ENCODE measurements around the gene NOPCHAP1.

NOPCHAP1 gene

DNA sequence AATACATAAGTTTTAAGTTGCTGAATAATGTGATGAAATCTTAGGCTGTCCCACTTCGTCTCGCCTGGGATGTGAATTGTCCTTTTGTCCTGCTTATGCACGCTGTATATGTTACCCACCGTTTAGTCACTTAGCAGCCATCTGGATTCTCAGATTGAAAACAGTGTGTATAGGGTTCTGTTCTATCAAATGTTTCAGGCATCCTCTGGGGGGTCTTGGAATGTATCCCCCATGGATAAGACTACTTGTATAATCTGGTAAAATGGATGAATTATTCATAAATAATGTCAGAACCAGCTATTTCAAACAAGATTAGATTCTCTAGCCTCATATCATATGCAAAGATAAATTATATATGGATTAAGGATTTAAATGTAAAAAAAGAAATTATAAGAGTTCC is 29.4 kb downstream of the NOPCHAP1 start:
- no peaks in the 10 kb centered on the region for H3K27me3 ChIP-seq (ENCODE audit: control insufficient read depth, insufficient read depth, low read length, poor library complexity, severe bottlenecking)
- no peaks in the 10 kb centered on the region for H3K9me3 ChIP-seq (ENCODE audit: control insufficient read depth, low read length)
- 97% methylated on average over 4 of the region's 4 CpGs for WGBS, 2 experiments
- H3K36me3 ChIP-seq (ENCODE audit: control insufficient read depth, insufficient read depth, low read length), result no peaks in the 10 kb centered on the region
- H3K27ac ChIP-seq (ENCODE audit: insufficient read depth, low read depth, low read length, poor library complexity, severe bottlenecking), result no peak overlapping the region
- no peak overlapping the region for H3K4me3 ChIP-seq (ENCODE audit: insufficient read depth, low read depth, low read length)
- H3K4me1 ChIP-seq (ENCODE audit: control insufficient read depth, insufficient read depth, low read length), result peaks cover 8% of the 10 kb centered on the region

DNA sequence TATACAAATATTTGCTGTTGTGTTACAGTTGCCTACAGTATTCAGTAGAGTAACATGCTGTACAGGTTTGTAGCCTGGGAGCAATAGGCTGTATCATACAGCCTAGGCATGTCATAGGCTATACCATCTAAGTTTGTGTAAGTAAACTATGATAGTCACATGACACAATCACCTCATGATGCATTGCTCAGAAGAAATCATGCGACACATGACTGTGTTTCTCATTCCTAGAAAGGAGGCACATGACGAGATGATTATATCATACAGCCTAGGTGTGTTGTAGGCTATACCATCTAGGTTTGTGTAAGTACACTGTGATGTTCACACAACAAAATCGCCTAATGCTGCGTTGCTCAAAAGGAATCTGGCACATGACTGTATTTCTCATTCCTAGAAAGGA is 31.9 kb downstream of the NOPCHAP1 start:
- Histone ChIP-seq H3K4me1 (ENCODE audit: control insufficient read depth, insufficient read depth, low read length) (peaks cover 8% of the 10 kb centered on the region), H3K9me3 (ENCODE audit: control insufficient read depth, low read length) (no peaks in the 10 kb centered on the region), H3K27ac (ENCODE audit: insufficient read depth, low read depth, low read length, poor library complexity, severe bottlenecking) (no peak overlapping the region), H3K4me3 (ENCODE audit: insufficient read depth, low read depth, low read length) (no peak overlapping the region), H3K36me3 (ENCODE audit: control insufficient read depth, insufficient read depth, low read length) (no peaks in the 10 kb centered on the region), H3K27me3 (ENCODE audit: control insufficient read depth, insufficient read depth, low read length, poor library complexity, severe bottlenecking) (no peaks in the 10 kb centered on the region)
- 96 to 97% methylated on average over 4 of the region's 4 CpGs for WGBS, 2 experiments

DNA sequence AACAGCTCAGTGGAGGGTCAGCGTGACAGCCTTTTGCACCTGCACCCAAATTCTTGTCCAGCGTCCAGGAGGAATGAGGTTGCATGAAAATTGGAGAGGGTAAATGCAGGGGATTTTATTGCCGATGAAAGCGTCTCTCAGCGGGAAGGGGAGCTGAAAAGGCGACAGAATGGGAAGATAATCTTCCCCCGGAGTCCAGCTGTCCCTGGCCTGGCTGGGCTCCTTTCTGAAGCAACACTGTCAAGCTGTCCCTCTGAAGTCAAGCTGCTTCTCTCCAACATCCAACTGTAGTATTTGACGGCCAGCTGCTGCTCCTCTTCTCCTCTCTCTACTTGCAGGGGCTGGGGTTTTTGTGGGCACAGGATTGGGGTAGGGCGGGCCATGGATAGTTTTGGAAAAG is 32.7 kb downstream of the NOPCHAP1 start:
- H3K36me3 ChIP-seq (ENCODE audit: control insufficient read depth, insufficient read depth, low read length), result no peaks in the 10 kb centered on the region

DNA sequence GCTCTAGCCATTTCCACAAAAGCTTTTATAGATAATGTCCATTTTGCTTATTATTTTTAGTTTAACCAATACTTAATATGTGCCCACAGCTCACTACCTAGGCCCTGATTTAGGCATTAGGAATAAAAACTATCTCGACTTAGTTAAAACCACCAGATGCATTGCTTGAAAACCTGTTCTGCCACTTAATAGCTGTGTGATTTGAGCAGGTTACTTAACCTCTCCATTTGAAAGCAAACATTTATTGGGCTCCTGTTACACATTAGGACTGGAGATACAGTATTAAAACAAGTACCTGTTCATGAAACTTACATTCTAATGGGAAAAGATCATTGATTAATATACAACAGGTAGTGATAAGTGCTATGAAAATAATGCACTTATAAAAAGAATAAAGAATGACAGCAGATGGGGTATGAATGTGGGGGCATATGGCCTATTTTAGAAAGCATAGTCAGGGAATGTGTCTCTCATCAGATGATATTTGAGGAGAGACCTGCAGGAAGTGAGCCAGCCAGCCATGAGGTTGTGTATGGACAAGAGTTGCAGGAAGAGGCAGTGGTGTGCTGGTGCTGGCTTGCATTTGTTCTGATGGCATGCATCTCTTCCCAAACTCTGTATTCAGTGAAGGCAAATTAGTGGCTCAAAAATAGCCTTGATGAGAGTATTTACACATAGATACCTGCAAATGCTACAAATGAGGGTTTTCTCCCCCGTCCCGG is 34.3 kb downstream of the NOPCHAP1 start:
- no peak overlapping the region for H3K4me3 ChIP-seq (ENCODE audit: insufficient read depth, low read depth, low read length)
- peaks cover 13% of the 10 kb centered on the region for H3K4me1 ChIP-seq (ENCODE audit: control insufficient read depth, insufficient read depth, low read length)
- 87 to 94% methylated on average over 3 of the region's 3 CpGs for WGBS, 2 experiments
- no peak overlapping the region for H3K27ac ChIP-seq (ENCODE audit: insufficient read depth, low read depth, low read length, poor library complexity, severe bottlenecking)
- H3K27me3 ChIP-seq (ENCODE audit: control insufficient read depth, insufficient read depth, low read length, poor library complexity, severe bottlenecking), result no peaks in the 10 kb centered on the region
- H3K9me3 ChIP-seq (ENCODE audit: control insufficient read depth, low read length), result no peaks in the 10 kb centered on the region
- H3K36me3 ChIP-seq (ENCODE audit: control insufficient read depth, insufficient read depth, low read length), result no peaks in the 10 kb centered on the region

More for the DNA sequence above, 32.7 kb downstream of the NOPCHAP1 start:
- Histone ChIP-seq H3K4me3 (ENCODE audit: insufficient read depth, low read depth, low read length) (no peak overlapping the region), H3K27me3 (ENCODE audit: control insufficient read depth, insufficient read depth, low read length, poor library complexity, severe bottlenecking) (no peaks in the 10 kb centered on the region), H3K27ac (ENCODE audit: insufficient read depth, low read depth, low read length, poor library complexity, severe bottlenecking) (peak overlapping the region; percentile 26), H3K4me1 (ENCODE audit: control insufficient read depth, insufficient read depth, low read length) (peaks cover 8% of the 10 kb centered on the region), H3K9me3 (ENCODE audit: control insufficient read depth, low read length) (no peaks in the 10 kb centered on the region)
- WGBS, 2 experiments, result 47 to 50% methylated on average over 9 of the region's 9 CpGs

DNA sequence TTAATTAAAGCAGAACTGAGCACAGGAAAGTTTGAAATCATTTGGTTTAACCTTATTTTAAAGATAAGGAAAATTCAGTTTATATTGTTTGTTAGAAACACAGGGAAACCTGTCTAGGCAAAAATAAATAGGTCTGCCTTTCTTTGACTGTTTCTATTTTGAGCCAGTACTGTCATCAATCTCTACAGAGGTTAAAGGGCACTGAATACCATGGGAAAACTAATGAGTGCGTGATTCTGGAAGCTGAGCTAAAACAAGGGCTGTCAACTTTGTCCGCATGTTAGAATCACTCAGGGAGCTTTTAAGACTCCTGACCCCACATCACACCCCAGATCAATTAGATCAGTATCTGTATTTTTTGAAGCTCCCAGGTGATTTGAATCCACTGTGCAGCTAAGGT is 38.8 kb downstream of the NOPCHAP1 start:
- Histone ChIP-seq H3K27ac (ENCODE audit: insufficient read depth, low read depth, low read length, poor library complexity, severe bottlenecking) (peak overlapping the region; percentile 45), H3K9me3 (ENCODE audit: control insufficient read depth, low read length) (no peaks in the 10 kb centered on the region), H3K36me3 (ENCODE audit: control insufficient read depth, insufficient read depth, low read length) (no peaks in the 10 kb centered on the region), H3K27me3 (ENCODE audit: control insufficient read depth, insufficient read depth, low read length, poor library complexity, severe bottlenecking) (no peaks in the 10 kb centered on the region), H3K4me3 (ENCODE audit: insufficient read depth, low read depth, low read length) (no peak overlapping the region), H3K4me1 (ENCODE audit: control insufficient read depth, insufficient read depth, low read length) (peaks cover 6% of the 10 kb centered on the region)
- WGBS, 2 experiments, result 89% methylated on average over 2 of the region's 2 CpGs

DNA sequence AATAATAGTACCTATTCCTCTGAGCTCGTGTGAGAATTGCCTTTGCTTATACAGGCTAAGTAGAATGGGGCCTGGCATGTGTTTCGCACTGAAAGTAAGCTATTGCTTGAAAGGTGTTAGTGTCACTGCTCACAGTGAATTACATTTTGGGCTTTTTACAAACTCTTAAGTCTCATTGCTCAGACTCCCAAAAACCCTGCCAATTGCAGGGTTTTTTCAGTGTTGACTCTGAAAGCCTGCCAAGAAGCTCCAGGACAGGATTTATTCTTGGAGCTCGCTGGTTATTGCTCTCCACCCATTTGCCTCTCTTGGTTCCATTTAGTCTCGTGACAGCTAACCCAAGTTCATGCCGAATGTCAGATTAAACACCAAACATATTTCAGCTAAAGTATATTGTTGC is 39.8 kb downstream of the NOPCHAP1 start:
- Histone ChIP-seq H3K36me3 (ENCODE audit: control insufficient read depth, insufficient read depth, low read length) (no peaks in the 10 kb centered on the region), H3K4me1 (ENCODE audit: control insufficient read depth, insufficient read depth, low read length) (peaks cover 6% of the 10 kb centered on the region), H3K27ac (ENCODE audit: insufficient read depth, low read depth, low read length, poor library complexity, severe bottlenecking) (no peak overlapping the region), H3K27me3 (ENCODE audit: control insufficient read depth, insufficient read depth, low read length, poor library complexity, severe bottlenecking) (no peaks in the 10 kb centered on the region), H3K9me3 (ENCODE audit: control insufficient read depth, low read length) (no peaks in the 10 kb centered on the region), H3K4me3 (ENCODE audit: insufficient read depth, low read depth, low read length) (no peak overlapping the region)
- 89 to 96% methylated on average over 4 to 5 of the region's 5 CpGs for WGBS, 2 experiments

DNA sequence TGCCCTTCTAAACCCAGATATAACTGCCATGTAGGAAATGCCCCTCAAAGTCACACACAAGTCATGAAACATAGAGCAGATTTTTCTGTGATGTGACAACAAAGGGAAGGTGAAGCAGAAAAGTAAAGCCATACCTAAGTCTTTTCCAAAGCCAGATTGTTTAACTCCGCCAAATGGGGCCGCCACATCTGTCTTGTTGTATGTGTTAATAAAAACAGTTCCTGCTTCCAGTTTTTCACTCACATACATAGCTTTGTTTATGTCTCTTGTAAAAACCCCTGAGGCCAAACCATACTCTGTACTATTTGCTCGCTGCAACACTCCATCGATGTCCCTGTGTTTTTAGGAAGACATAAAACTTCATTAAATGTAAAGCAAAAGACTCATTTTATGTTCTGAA is 40.3 kb downstream of the NOPCHAP1 start:
- Histone ChIP-seq H3K9me3 (ENCODE audit: control insufficient read depth, low read length) (no peaks in the 10 kb centered on the region), H3K27me3 (ENCODE audit: control insufficient read depth, insufficient read depth, low read length, poor library complexity, severe bottlenecking) (no peaks in the 10 kb centered on the region), H3K4me1 (ENCODE audit: control insufficient read depth, insufficient read depth, low read length) (peaks cover 6% of the 10 kb centered on the region), H3K27ac (ENCODE audit: insufficient read depth, low read depth, low read length, poor library complexity, severe bottlenecking) (no peak overlapping the region), H3K36me3 (ENCODE audit: control insufficient read depth, insufficient read depth, low read length) (no peaks in the 10 kb centered on the region), H3K4me3 (ENCODE audit: insufficient read depth, low read depth, low read length) (no peak overlapping the region)
- WGBS, 2 experiments, result 98 to 100% methylated on average over 4 of the region's 4 CpGs

DNA sequence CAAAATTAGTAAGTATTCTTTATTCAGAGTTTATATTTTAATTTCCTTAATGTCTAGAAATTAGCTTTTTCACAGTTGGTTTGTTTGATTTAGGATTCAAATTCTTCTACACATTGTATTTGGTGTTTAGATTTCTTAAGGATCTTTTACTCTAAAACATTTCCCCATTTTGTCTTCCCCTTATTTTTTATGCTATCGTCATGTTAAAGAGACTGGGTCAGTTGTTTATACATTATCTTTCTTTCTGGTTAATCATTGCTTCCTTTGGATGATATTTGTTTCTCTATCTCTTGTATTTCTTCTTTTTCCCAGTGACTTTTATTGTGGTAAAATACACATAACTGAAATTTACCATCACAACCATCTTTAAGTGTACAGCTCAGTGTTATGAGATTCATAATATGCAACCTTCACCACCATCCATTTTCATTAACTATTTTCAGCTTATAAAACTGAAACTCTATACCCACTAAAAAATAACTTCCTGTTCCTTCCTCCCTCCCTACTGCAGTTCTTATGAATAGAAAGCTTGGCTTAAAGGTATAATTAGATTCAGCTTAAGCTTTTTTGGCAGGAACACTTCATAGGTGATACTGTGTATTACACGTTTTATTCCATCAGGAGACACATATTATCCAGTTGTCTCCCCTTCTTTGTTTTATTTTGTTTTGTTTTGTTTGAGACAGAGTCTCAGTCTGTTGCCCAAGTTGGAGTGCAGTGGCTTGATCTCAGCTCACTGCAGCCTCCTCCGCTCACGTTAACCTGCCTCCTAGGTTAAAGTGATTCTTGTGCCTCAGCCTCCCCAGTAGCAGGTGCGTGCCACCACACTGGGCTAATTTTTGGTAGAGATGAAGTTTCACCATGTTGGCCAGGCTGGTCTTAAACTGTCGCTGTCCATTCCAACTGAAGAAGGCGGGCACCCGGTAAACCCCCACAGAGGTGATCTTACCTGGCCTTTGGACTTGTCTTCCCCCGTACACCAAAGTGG is 45.0 kb downstream of the NOPCHAP1 start:
- H3K27me3 ChIP-seq (ENCODE audit: control insufficient read depth, insufficient read depth, low read length, poor library complexity, severe bottlenecking), result no peaks in the 10 kb centered on the region
- H3K36me3 ChIP-seq (ENCODE audit: control insufficient read depth, insufficient read depth, low read length), result no peaks in the 10 kb centered on the region
- no peaks in the 10 kb centered on the region for H3K4me1 ChIP-seq (ENCODE audit: control insufficient read depth, insufficient read depth, low read length)
- H3K27ac ChIP-seq (ENCODE audit: insufficient read depth, low read depth, low read length, poor library complexity, severe bottlenecking), result no peak overlapping the region
- H3K4me3 ChIP-seq (ENCODE audit: insufficient read depth, low read depth, low read length), result no peak overlapping the region
- WGBS, 2 experiments, result 92 to 95% methylated on average over 7 to 9 of the region's 9 CpGs
- H3K9me3 ChIP-seq (ENCODE audit: control insufficient read depth, low read length), result no peaks in the 10 kb centered on the region

DNA sequence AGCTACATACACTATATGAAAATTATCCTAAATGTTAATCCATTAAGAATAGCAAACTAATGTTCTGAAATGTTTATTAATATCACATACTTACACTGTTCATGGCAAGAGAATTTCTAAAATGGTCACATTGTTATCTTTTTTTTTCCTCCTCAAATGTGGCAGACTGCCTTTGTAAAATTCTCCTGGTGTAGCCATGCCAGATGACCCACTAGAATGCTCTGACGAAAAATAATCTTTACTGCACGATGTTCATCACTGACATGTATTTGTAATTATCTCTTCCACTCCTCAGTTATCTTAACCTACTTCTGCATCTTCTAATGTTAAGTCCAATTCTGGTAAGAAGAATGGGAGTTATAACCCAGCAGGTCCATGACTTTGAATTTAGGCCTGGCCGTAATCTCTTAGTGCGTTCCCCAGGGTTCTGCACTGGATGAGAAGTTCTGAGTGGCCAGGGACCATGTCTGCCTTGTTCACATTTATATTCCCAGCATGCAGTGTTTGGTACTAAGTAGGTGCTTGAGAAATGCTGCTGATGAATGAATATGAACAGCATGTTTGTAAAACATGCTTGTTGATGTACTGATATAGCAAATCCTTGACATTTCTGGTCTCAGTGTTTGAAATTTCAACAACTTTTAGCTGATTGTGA is 46.7 kb downstream of the NOPCHAP1 start:
- 95 to 97% methylated on average over 4 of the region's 4 CpGs for WGBS, 2 experiments
- H3K4me1 ChIP-seq (ENCODE audit: control insufficient read depth, insufficient read depth, low read length), result no peaks in the 10 kb centered on the region
- no peak overlapping the region for H3K27ac ChIP-seq (ENCODE audit: insufficient read depth, low read depth, low read length, poor library complexity, severe bottlenecking)
- H3K4me3 ChIP-seq (ENCODE audit: insufficient read depth, low read depth, low read length), result no peak overlapping the region
- no peaks in the 10 kb centered on the region for H3K27me3 ChIP-seq (ENCODE audit: control insufficient read depth, insufficient read depth, low read length, poor library complexity, severe bottlenecking)
- H3K9me3 ChIP-seq (ENCODE audit: control insufficient read depth, low read length), result no peaks in the 10 kb centered on the region
- H3K36me3 ChIP-seq (ENCODE audit: control insufficient read depth, insufficient read depth, low read length), result no peaks in the 10 kb centered on the region

DNA sequence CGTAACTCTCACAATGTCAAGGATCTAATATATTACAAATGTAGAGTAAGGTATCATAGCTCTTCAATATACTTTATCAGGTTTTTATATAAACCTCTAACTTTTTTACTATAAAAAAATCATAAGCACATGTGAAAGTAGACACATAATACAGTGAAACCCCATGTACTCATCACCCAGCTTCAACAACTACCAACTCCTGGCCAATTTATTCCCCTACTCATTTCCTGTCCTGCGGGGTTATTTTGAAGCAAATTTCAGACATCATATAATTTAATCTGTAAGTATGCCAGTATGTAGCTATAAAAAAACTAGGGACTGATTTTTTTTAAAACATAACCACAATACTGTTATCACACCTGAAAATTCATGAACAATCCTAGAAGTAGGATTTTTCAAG is 47.7 kb downstream of the NOPCHAP1 start:
- H3K4me1 ChIP-seq (ENCODE audit: control insufficient read depth, insufficient read depth, low read length), result no peaks in the 10 kb centered on the region
- 100% methylated on average over 1 of the region's 2 CpGs; no CpG with 5 or more reads in 1 of the 2 experiments for WGBS, 2 experiments
- H3K27ac ChIP-seq (ENCODE audit: insufficient read depth, low read depth, low read length, poor library complexity, severe bottlenecking), result no peak overlapping the region
- H3K9me3 ChIP-seq (ENCODE audit: control insufficient read depth, low read length), result no peaks in the 10 kb centered on the region
- no peak overlapping the region for H3K4me3 ChIP-seq (ENCODE audit: insufficient read depth, low read depth, low read length)
- H3K27me3 ChIP-seq (ENCODE audit: control insufficient read depth, insufficient read depth, low read length, poor library complexity, severe bottlenecking), result no peaks in the 10 kb centered on the region
- no peaks in the 10 kb centered on the region for H3K36me3 ChIP-seq (ENCODE audit: control insufficient read depth, insufficient read depth, low read length)
